T-helper 9 cell (primary cell): Measurements from ENCODE around the gene COQ8B.

Experiments used
- DNase-seq: peaks from one replicate; pipeline ENCODE4 v3.0.0-alpha.2; 2020

Gene COQ8B

GRCh38 chr19:40690050-40690692 lies 26.5 kb downstream of the COQ8B start, which contains the start of gene NUMBL:
Gene NUMBL (minus strand): TSS chr19:40690651. CDS start chr19:40690483, 168 bp downstream.
- DNase-seq, result no peak

GRCh38 chr19:40689339-40690049 lies 27.2 kb downstream of the COQ8B start:
- DNase-seq, result no peak

GRCh38 chr19:40688987-40689338 lies 27.7 kb downstream of the COQ8B start:
- no peak for DNase-seq

GRCh38 chr19:40688309-40688708 lies 28.4 kb downstream of the COQ8B start:
- no peak for DNase-seq

GRCh38 chr19:40687525-40688016 lies 29.1 kb downstream of the COQ8B start:
- no peak for DNase-seq

GRCh38 chr19:40686882-40687524 lies 29.7 kb downstream of the COQ8B start:
- no peak for DNase-seq

GRCh38 chr19:40685563-40685962 lies 31.1 kb downstream of the COQ8B start:
- DNase-seq, result no peak

GRCh38 chr19:40685016-40685526 lies 31.6 kb downstream of the COQ8B start:
- no peak for DNase-seq

GRCh38 chr19:40684280-40684679 lies 32.4 kb downstream of the COQ8B start:
- DNase-seq, result no peak

GRCh38 chr19:40683437-40683836 lies 33.2 kb downstream of the COQ8B start:
- no peak for DNase-seq

GRCh38 chr19:40682431-40682964 lies 34.2 kb downstream of the COQ8B start:
- DNase-seq, result no peak

GRCh38 chr19:40681039-40681438 lies 35.6 kb downstream of the COQ8B start:
- DNase-seq, result no peak

GRCh38 chr19:40677156-40677555 lies 39.5 kb downstream of the COQ8B start:
- no peak for DNase-seq

GRCh38 chr19:40674291-40674690 lies 42.4 kb downstream of the COQ8B start:
- DNase-seq, result no peak

GRCh38 chr19:40673397-40673796 lies 43.3 kb downstream of the COQ8B start:
- DNase-seq, result no peak

GRCh38 chr19:40672573-40673299 lies 44.0 kb downstream of the COQ8B start:
- DNase-seq, result no peak

GRCh38 chr19:40672038-40672437 lies 44.6 kb downstream of the COQ8B start:
- no peak for DNase-seq

- no peak for DNase-seq
Measured at GRCh38 chr19:40671404-40671803, 45.3 kb downstream of the COQ8B start.

- DNase-seq, result no peak
Measured at GRCh38 chr19:40668991-40669614, 47.6 kb downstream of the COQ8B start.

- no peak for DNase-seq
Measured at GRCh38 chr19:40667602-40668001, 49.1 kb downstream of the COQ8B start.

GRCh38 chr19:40666803-40667438 lies 49.8 kb downstream of the COQ8B start:
- no peak for DNase-seq
